K562 (cell line): ENCODE data around the gene TRAPPC2L.

ENCODE experiments used
- EZH2 ChIP-seq: IDR thresholded peaks from 2 replicates; pipeline ENCODE4 v1.6.1; 2012; ENCODE audit warnings: low read depth, mild to moderate bottlenecking, inconsistent platforms, low read length, borderline replicate concordance
- TF ChIP-seq, protein P1 (sequence below), 3 experiments: IDR thresholded peaks in 2 of 3; conservative IDR thresholded peaks in 1 of 3; 2 replicates each; pipeline ENCODE4 v1.5.1; 2011 to 2012; ENCODE audit warnings: low read length in 3 of 3, mild to moderate bottlenecking in 3 of 3, control low read depth in 2 of 3, improper control_type of control experiment in 1 of 3, inconsistent platforms in 1 of 3, low read depth in 1 of 3, mixed read lengths in 1 of 3, moderate library complexity in 1 of 3; ENCODE audit not compliant: insufficient read depth in 2 of 3

DNA sequence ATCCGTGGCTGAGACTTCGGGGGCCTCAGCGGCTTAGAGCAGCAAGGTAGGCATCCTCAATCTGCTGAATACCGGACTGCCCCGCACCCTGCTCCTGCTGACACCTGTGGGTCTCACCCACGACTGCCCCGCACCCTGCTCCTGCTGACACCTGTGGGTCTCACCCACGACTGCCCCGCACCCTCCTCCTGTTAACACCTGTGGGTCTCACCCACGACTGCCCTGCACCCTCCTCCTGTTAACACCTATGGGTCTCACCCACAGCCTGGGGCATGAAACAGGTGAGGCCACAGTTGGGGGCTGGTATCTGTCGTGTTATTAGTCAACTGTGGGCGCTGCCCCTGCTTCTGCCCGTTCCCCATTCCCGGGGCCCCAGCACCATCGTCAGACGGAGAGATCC lies 45.8 kb downstream of the TRAPPC2L start:
- no peak for TF ChIP-seq EZH2
- TF ChIP-seq, protein P1, sequence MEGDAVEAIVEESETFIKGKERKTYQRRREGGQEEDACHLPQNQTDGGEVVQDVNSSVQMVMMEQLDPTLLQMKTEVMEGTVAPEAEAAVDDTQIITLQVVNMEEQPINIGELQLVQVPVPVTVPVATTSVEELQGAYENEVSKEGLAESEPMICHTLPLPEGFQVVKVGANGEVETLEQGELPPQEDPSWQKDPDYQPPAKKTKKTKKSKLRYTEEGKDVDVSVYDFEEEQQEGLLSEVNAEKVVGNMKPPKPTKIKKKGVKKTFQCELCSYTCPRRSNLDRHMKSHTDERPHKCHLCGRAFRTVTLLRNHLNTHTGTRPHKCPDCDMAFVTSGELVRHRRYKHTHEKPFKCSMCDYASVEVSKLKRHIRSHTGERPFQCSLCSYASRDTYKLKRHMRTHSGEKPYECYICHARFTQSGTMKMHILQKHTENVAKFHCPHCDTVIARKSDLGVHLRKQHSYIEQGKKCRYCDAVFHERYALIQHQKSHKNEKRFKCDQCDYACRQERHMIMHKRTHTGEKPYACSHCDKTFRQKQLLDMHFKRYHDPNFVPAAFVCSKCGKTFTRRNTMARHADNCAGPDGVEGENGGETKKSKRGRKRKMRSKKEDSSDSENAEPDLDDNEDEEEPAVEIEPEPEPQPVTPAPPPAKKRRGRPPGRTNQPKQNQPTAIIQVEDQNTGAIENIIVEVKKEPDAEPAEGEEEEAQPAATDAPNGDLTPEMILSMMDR (IDR thresholded peaks at IDR 0.05 in 2 of 3, conservative IDR thresholded peaks at IDR 0.05 in 1 of 3; ENCODE audit: insufficient read depth in 2 of 3, low read depth in 1 of 3, low read length in 3 of 3): no peak
